T-cell (primary cell): ENCODE measurements around the gene RAD51AP2. TPM values are rescaled to one million over a fixed set of nuclear protein-coding genes. Genes with fewer than 3 reads are reported as not detected.

Experiments used
- ATAC-seq, 4 experiments: fragments of 200-7000 bp in 3 of 4; fragments of 150-1000 bp in 1 of 4; cut with Tn5 transposase; replicated peaks in 1 of 4; 1 replicate in 3 of 4; 2 replicates in 1 of 4; pipeline ENCODE4 v1.10.0; 2021; ENCODE audit warnings: moderate library complexity in 3 of 4, mild to moderate bottlenecking in 2 of 4, moderate number of reproducible peaks in 1 of 4
- CTCF ChIA-PET, 2 donors: fragments of 300-600 bp; sonication (Branson Sonifier 250); formaldehyde crosslinking; loops; one replicate each; lab custom pipeline; 2022; ENCODE audit warnings: antibody characterized with exemption in 2 of 2; lab: Charles Lee
- POLR2A ChIA-PET, 2 donors: fragments of 300-600 bp; sonication (Branson Sonifier 250); formaldehyde crosslinking; loops; one replicate each; lab custom pipeline; 2022; ENCODE audit warnings: antibody characterized with exemption in 2 of 2; lab: Charles Lee
- DNase-seq, 35 experiments: peaks; one replicate each; pipeline versions ENCODE4 v3.0.0 to v3.0.0-alpha.2; 2013 to 2023
- H3K27ac ChIP-seq: one replicate; pipeline ENCODE4 v1.5.1; 2013; ENCODE audit warnings: low read length
- H3K27me3 ChIP-seq, 2 experiments: replicated peaks in 1 of 2; 1 replicate in 1 of 2; 2 replicates in 1 of 2; pipeline versions ENCODE4 v1.6.1 to v1.7.0; 2013; ENCODE audit warnings: low read length in 1 of 2, mixed read lengths in 1 of 2; ENCODE audit not compliant: control insufficient read depth in 2 of 2, insufficient read depth in 2 of 2; ENCODE audit errors: extremely low read depth in 1 of 2
- H3K36me3 ChIP-seq, 2 donors: 1 replicate in 1 of 2; 2 replicates in 1 of 2; pipeline versions ENCODE4 v1.6.1 to v1.7.0; 2013; ENCODE audit warnings: low read length in 1 of 2; ENCODE audit not compliant: control insufficient read depth in 2 of 2, insufficient read depth in 1 of 2; ENCODE audit errors: extremely low read depth in 1 of 2
- H3K4me1 ChIP-seq, 2 experiments: 1 replicate in 1 of 2; 2 replicates in 1 of 2; pipeline versions ENCODE4 v1.6.1 to v1.7.0; 2013; ENCODE audit warnings: low read length in 2 of 2, mixed read lengths in 1 of 2; ENCODE audit not compliant: insufficient read depth in 2 of 2, control insufficient read depth in 1 of 2; ENCODE audit errors: extremely low read depth in 1 of 2
- H3K4me3 ChIP-seq, 2 donors: 1 replicate in 1 of 2; 2 replicates in 1 of 2; pipeline versions ENCODE4 v1.5.1 to v1.7.0; 2013; ENCODE audit warnings: mild to moderate bottlenecking in 2 of 2, low read length in 1 of 2, moderate library complexity in 1 of 2; ENCODE audit not compliant: control insufficient read depth in 1 of 2; ENCODE audit errors: extremely low read depth in 1 of 2
- H3K9me3 ChIP-seq: 2 replicates; pipeline ENCODE4 v1.7.0; 2013
- H3K27ac Mint-ChIP-seq, 2 donors: one replicate each; pipeline ENCODE4 v1.8.0; 2020 to 2021; ENCODE audit warnings: mild to moderate bottlenecking in 2 of 2, mixed read lengths in 2 of 2
- H3K27me3 Mint-ChIP-seq, 2 donors: one replicate each; pipeline ENCODE4 v1.8.0; 2021 to 2022; ENCODE audit warnings: mixed read lengths in 2 of 2
- H3K36me3 Mint-ChIP-seq: one replicate; pipeline ENCODE4 v1.8.0; 2021; ENCODE audit warnings: mixed read lengths
- H3K4me1 Mint-ChIP-seq, 3 donors: one replicate each; pipeline ENCODE4 v1.8.0; 2020 to 2022; ENCODE audit warnings: mixed read lengths in 3 of 3, mild to moderate bottlenecking in 1 of 3
- H3K4me3 Mint-ChIP-seq, 3 donors: one replicate each; pipeline ENCODE4 v1.8.0; 2020 to 2022; ENCODE audit warnings: mild to moderate bottlenecking in 3 of 3, mixed read lengths in 3 of 3, moderate library complexity in 3 of 3
- H3K9me3 Mint-ChIP-seq, 3 donors: one replicate each; pipeline ENCODE4 v1.8.0; 2020 to 2022; ENCODE audit warnings: mixed read lengths in 3 of 3
- WGBS: methylation state at CpG from one replicate; pipeline ENCODE4 v1.1.5; 2013; ENCODE audit warnings: missing lambda C conversion rate; ENCODE audit not compliant: insufficient coverage; 5-methylcytosine and 5-hydroxymethylcytosine counted together
- total RNA-seq, 35 experiments: library from RNA in 6 of 35; stranded (reverse) in 6 of 35; fragments of 120-200 nt in 1 of 35; gene quantifications; one replicate each; pipeline versions ENCODE4 v1.2.1 to v1.2.4 and lab custom pipeline; 2013 to 2026

RAD51AP2 gene
- total RNA-seq, 5 donors from 2014 or later (not counting 1 experiment from before 2014, with no cell fraction given) = not detected

GRCh38 chr2:17550907-17551306 lies 32.7 kb upstream of the RAD51AP2 start:
- Mint-ChIP-seq H3K4me3 (no peak overlapping the region), H3K36me3 (no peaks in the 10 kb centered on the region), H3K9me3 (peaks cover 0 to 4% (median 4%) of the 10 kb centered on the region in 3 donors), H3K27me3 (peaks cover 13 to 25% of the 10 kb centered on the region in 2 donors), H3K27ac (no peak overlapping the region), H3K4me1 (no peaks in the 10 kb centered on the region)
- POLR2A ChIA-PET = no interaction called here
- Histone ChIP-seq H3K36me3 (no peaks in the 10 kb centered on the region), H3K4me1 (no peaks in the 10 kb centered on the region), H3K27ac (no peak overlapping the region), H3K9me3 (no peaks in the 10 kb centered on the region), H3K27me3 (peaks cover 0 to 2% of the 10 kb centered on the region in 2 experiments), H3K4me3 (no peak overlapping the region)
- ATAC-seq = no peak
- no CpG with 5 or more reads among the region's 2 CpGs for WGBS
- no peak for DNase-seq
- CTCF ChIA-PET = no interaction called here

GRCh38 chr2:17547737-17548136 lies 29.5 kb upstream of the RAD51AP2 start:
- H3K27ac ChIP-seq = no peak overlapping the region
- WGBS = 65% methylated on average over 3 of the region's 5 CpGs
- no peak for DNase-seq
- H3K27me3 ChIP-seq = peaks cover 2 to 8% of the 10 kb centered on the region in 2 experiments
- H3K4me3 ChIP-seq = no peak overlapping the region
- H3K4me3 Mint-ChIP-seq = no peak overlapping the region
- no peaks in the 10 kb centered on the region for H3K36me3 Mint-ChIP-seq
- H3K9me3 ChIP-seq = no peaks in the 10 kb centered on the region
- H3K4me1 ChIP-seq = no peaks in the 10 kb centered on the region
- ChIA-PET POLR2A (no interaction called here), CTCF (no interaction called here)
- H3K9me3 Mint-ChIP-seq = peaks cover 3 to 4% (median 4%) of the 10 kb centered on the region in 3 donors
- no peak overlapping the region for H3K27ac Mint-ChIP-seq
- H3K4me1 Mint-ChIP-seq = no peaks in the 10 kb centered on the region
- ATAC-seq = no peak
- no peaks in the 10 kb centered on the region for H3K36me3 ChIP-seq
- peaks cover 20 to 41% of the 10 kb centered on the region in 2 donors for H3K27me3 Mint-ChIP-seq

GRCh38 chr2:17547237-17547636 lies 29.0 kb upstream of the RAD51AP2 start:
- WGBS = no CpG with 5 or more reads among the region's 2 CpGs
- DNase-seq (no peak), ATAC-seq (no peak)
- no peak overlapping the region for H3K27ac ChIP-seq
- no peak overlapping the region for H3K4me3 ChIP-seq
- ChIA-PET CTCF (no interaction called here), POLR2A (no interaction called here)
- no peaks in the 10 kb centered on the region for H3K4me1 ChIP-seq
- H3K27me3 Mint-ChIP-seq = peaks cover 20 to 44% of the 10 kb centered on the region in 2 donors
- H3K9me3 ChIP-seq = no peaks in the 10 kb centered on the region
- no peaks in the 10 kb centered on the region for H3K4me1 Mint-ChIP-seq
- H3K36me3 ChIP-seq = no peaks in the 10 kb centered on the region
- H3K9me3 Mint-ChIP-seq = peaks cover 3 to 4% (median 4%) of the 10 kb centered on the region in 3 donors
- H3K27ac Mint-ChIP-seq = no peak overlapping the region
- no peak overlapping the region for H3K4me3 Mint-ChIP-seq
- no peaks in the 10 kb centered on the region for H3K36me3 Mint-ChIP-seq
- H3K27me3 ChIP-seq = peaks cover 2 to 11% of the 10 kb centered on the region in 2 experiments

DNA sequence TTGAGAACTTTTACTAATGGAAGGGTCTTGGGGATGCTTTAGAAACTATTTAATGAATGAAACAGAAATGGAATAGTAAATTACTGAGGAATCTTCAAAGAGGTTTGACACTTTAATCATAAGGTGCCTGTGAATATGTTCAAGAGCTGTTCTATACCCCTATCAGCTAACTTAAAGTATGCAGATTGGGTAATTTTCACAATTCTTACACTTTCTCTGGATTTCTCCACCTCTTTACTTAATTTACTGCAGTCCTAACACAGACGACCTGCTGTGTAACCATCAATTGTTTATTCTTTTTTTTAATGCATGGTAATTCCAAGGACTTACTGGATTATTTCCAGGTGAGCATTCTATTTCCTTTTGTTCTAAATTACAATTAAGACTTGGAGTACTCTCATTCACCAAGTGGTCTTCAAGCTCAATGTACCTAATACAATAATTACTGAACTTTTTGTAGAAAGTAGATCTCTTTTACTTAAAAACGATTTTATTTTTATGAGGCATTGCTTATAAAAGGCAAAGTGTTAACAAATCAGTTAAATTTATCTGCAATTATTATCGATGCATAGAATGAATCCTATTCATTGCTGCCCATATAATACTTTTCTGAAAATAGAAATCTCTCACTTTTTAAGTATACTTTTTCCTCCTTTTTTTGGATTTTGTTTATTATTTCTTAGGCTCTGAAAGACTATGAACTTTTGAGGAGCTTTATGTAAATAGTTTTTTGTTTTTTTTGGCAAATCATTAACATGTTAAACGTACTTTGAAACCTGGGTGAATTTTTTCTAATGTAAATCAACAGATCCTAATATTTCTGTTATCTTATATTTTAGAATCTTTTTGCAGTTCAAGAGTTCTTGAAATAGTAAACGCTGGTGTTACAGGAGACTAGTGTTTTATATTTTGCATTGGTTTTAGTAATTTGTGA lies 27.7 kb upstream of the RAD51AP2 start:
- ChIA-PET POLR2A (no interaction called here), CTCF (no interaction called here)
- DNase-seq (no peak), ATAC-seq (no peak)
- no peak overlapping the region for H3K4me3 ChIP-seq
- Mint-ChIP-seq H3K4me1 (no peaks in the 10 kb centered on the region), H3K4me3 (no peak overlapping the region), H3K9me3 (peaks cover 0 to 4% (median 0%) of the 10 kb centered on the region in 3 donors), H3K27me3 (peaks cover 29 to 53% of the 10 kb centered on the region in 2 donors), H3K27ac (no peak overlapping the region), H3K36me3 (no peaks in the 10 kb centered on the region)
- WGBS = 60% methylated on average over 1 of the region's 5 CpGs
- no peaks in the 10 kb centered on the region for H3K9me3 ChIP-seq
- no peaks in the 10 kb centered on the region for H3K36me3 ChIP-seq
- peaks cover 2 to 19% of the 10 kb centered on the region in 2 experiments for H3K27me3 ChIP-seq
- no peak overlapping the region for H3K27ac ChIP-seq
- H3K4me1 ChIP-seq = no peaks in the 10 kb centered on the region

- Mint-ChIP-seq H3K4me1 (no peaks in the 10 kb centered on the region), H3K9me3 (peaks cover 0 to 4% (median 0%) of the 10 kb centered on the region in 3 donors), H3K36me3 (no peaks in the 10 kb centered on the region), H3K27ac (no peak overlapping the region), H3K27me3 (peaks cover 42 to 58% of the 10 kb centered on the region in 2 donors), H3K4me3 (no peak overlapping the region)
- ChIA-PET CTCF (interaction anchor here in 1 of 2 donors (0.5 kb wide), 1 partner anchor 9 kb away, joined by 6 read pairs; no protein-coding TSS in a partner anchor), POLR2A (no interaction called here)
- whole genome bisulfite sequencing = no CpG with 5 or more reads among the region's 3 CpGs
- DNase-seq (no peak), ATAC-seq (no peak)
- Histone ChIP-seq H3K36me3 (no peaks in the 10 kb centered on the region), H3K27ac (no peak overlapping the region), H3K4me1 (peaks cover 0 to 3% of the 10 kb centered on the region in 2 experiments), H3K9me3 (no peaks in the 10 kb centered on the region), H3K27me3 (peaks cover 15 to 19% of the 10 kb centered on the region in 2 experiments), H3K4me3 (no peak overlapping the region)
Observed at GRCh38 chr2:17544256-17544655, 26.0 kb upstream of the RAD51AP2 start.

GRCh38 chr2:17543848-17544247 lies 25.6 kb upstream of the RAD51AP2 start:
- no peak overlapping the region for H3K4me3 ChIP-seq
- H3K27me3 ChIP-seq = peaks cover 19% of the 10 kb centered on the region in 2 experiments
- Mint-ChIP-seq H3K27me3 (peaks cover 40 to 55% of the 10 kb centered on the region in 2 donors), H3K4me3 (no peak overlapping the region), H3K27ac (no peak overlapping the region), H3K9me3 (peaks cover 0 to 4% (median 0%) of the 10 kb centered on the region in 3 donors), H3K36me3 (no peaks in the 10 kb centered on the region), H3K4me1 (no peaks in the 10 kb centered on the region)
- no peak for ATAC-seq
- H3K36me3 ChIP-seq = no peaks in the 10 kb centered on the region
- H3K9me3 ChIP-seq = no peaks in the 10 kb centered on the region
- CTCF ChIA-PET = interaction anchor here in 1 of 2 donors (0.5 kb wide), 1 partner anchor 8 kb away, joined by 6 read pairs; no protein-coding TSS in a partner anchor
- H3K27ac ChIP-seq = no peak overlapping the region
- no peak for DNase-seq
- H3K4me1 ChIP-seq = peaks cover 0 to 3% of the 10 kb centered on the region in 2 experiments
- POLR2A ChIA-PET = no interaction called here
